ENCODE measurements around the gene MCL1. TPM values are rescaled to one million over a fixed set of nuclear protein-coding genes. Genes with fewer than 3 reads are reported as not detected.

The MCL1 gene
- total RNA-seq, 4 donors from 2014 or later = 102 to 154 (median 140) TPM

DNA sequence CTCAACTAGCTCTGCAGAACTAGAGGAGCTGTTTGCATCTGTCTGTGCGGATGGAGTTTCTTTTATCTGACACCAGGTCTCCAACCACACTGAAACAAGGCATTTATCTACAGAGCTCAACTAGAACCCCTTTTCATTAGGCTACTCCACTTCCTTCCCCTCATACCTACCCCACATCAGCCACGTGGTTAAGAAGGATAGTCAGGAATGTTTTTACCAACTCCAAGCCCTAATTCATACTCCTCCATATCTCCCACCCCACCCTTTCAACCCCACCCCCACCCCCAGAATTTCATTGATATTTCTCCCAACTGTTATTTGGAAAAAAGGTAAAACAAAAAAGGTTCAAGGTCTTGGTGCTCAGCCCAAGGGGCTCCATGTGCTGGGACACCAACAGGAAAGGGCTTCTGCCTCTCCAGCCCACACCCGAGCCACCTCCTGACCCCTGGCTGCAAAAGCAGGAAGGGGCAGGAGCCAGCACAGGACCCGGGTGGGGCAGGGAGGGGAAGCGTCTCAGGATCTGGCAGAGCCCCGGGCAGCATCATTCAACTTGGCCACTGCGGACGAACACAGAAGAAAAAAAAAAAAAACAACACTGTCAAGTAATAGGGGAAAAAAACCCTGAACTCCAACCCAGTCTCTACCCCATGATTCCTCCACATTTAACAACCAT, 43.0 kb upstream of the MCL1 start:
- DNase-seq = no peak
- TF ChIP-seq, protein P1, sequence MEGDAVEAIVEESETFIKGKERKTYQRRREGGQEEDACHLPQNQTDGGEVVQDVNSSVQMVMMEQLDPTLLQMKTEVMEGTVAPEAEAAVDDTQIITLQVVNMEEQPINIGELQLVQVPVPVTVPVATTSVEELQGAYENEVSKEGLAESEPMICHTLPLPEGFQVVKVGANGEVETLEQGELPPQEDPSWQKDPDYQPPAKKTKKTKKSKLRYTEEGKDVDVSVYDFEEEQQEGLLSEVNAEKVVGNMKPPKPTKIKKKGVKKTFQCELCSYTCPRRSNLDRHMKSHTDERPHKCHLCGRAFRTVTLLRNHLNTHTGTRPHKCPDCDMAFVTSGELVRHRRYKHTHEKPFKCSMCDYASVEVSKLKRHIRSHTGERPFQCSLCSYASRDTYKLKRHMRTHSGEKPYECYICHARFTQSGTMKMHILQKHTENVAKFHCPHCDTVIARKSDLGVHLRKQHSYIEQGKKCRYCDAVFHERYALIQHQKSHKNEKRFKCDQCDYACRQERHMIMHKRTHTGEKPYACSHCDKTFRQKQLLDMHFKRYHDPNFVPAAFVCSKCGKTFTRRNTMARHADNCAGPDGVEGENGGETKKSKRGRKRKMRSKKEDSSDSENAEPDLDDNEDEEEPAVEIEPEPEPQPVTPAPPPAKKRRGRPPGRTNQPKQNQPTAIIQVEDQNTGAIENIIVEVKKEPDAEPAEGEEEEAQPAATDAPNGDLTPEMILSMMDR (IDR thresholded peaks at IDR 0.05) = no peak
- no peak for TF ChIP-seq POLR2A (IDR thresholded peaks at IDR 0.05)
- Histone ChIP-seq H3K4me1 (peaks cover 0 to 39% (median 7%) of the 10 kb centered on the region in 4 donors), H3K27me3 (no peaks in the 10 kb centered on the region), H3K4me3 (no peak overlapping the region), H3K9me3 (no peaks in the 10 kb centered on the region), H3K36me3 (peaks cover 0 to 73% (median 2%) of the 10 kb centered on the region in 3 donors), H3K27ac (peak overlapping the region; percentile 4 to 65 (median 56))

DNA sequence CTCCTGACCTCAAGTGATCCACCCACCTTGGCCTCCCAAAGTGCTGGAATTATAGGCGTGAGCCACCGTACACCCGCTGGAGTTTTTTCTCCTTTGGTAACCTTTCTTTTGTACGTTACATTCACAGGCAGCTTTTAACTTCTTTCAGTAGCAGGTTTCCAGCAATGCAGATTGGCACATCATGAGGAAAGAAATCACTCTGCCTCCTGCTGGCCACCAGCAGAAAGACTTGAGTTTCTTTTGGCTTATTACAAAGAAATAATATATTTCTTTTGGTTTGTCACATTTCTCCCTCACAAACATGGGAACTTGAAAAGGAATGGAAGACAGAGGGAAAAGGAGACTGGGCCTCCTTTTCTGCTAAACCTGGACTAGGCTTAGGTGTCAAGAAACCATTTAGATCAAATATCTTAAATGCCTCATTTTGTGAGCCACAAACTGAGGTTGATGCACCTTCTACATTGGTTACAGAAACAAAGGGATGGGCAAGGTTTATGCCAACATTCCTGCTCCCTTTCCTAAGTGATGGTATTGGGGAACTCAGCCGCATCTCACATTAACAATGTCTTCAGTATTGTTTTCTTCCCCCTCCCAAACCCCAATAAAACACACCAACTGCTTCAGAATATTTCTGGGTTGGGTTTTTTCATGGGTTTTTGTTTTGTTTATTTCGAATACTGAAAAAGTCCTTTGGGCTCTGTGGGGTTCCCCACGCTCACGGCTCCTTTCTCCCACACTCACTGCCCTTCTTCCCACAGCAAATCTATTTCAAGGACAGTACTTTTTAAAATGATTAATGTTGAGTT, 42.3 kb upstream of the MCL1 start:
- Histone ChIP-seq H3K36me3 (peaks cover 0 to 70% (median 2%) of the 10 kb centered on the region in 3 donors), H3K9me3 (no peaks in the 10 kb centered on the region), H3K4me3 (no peak overlapping the region), H3K27ac (peak overlapping the region; percentile 4 to 65 (median 56)), H3K4me1 (peaks cover 0 to 37% (median 7%) of the 10 kb centered on the region in 4 donors), H3K27me3 (no peaks in the 10 kb centered on the region)
- DNase-seq = peak in 2 of 3 donors; percentile 67 to 86
- TF ChIP-seq, protein P1 (IDR thresholded peaks at IDR 0.05) = peak; percentile 61 to 98 (median 88)
- TF ChIP-seq POLR2A (IDR thresholded peaks at IDR 0.05) = no peak

DNA sequence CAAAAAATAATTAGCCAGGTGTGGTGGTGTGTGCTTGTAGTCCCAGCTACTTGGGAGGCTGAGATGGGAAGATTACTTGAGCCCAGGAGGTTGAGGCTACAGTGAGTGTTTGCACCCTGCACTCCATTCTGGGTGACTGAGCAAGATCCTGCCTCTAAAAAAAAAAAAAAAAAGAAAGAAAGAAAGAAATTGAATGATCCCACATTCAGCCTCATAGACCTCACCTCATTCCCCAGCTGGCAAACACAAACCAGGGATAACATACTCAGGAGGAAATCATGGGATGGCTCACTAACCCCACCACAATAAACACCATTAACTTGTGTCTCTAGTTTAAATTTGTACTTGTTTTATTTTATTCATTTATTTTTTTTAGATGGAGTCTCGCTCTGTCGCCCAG, 41.5 kb upstream of the MCL1 start:
- no peaks in the 10 kb centered on the region for H3K9me3 ChIP-seq
- no peaks in the 10 kb centered on the region for H3K27me3 ChIP-seq
- peaks cover 0 to 37% (median 7%) of the 10 kb centered on the region in 4 donors for H3K4me1 ChIP-seq
- TF ChIP-seq, protein P1 (IDR thresholded peaks at IDR 0.05) = no peak
- TF ChIP-seq POLR2A (IDR thresholded peaks at IDR 0.05) = no peak
- H3K4me3 ChIP-seq = no peak overlapping the region
- H3K27ac ChIP-seq = peak overlapping the region; percentile 21 to 65 (median 56)
- no peak for DNase-seq
- H3K36me3 ChIP-seq = peaks cover 0 to 62% (median 2%) of the 10 kb centered on the region in 3 donors

DNA sequence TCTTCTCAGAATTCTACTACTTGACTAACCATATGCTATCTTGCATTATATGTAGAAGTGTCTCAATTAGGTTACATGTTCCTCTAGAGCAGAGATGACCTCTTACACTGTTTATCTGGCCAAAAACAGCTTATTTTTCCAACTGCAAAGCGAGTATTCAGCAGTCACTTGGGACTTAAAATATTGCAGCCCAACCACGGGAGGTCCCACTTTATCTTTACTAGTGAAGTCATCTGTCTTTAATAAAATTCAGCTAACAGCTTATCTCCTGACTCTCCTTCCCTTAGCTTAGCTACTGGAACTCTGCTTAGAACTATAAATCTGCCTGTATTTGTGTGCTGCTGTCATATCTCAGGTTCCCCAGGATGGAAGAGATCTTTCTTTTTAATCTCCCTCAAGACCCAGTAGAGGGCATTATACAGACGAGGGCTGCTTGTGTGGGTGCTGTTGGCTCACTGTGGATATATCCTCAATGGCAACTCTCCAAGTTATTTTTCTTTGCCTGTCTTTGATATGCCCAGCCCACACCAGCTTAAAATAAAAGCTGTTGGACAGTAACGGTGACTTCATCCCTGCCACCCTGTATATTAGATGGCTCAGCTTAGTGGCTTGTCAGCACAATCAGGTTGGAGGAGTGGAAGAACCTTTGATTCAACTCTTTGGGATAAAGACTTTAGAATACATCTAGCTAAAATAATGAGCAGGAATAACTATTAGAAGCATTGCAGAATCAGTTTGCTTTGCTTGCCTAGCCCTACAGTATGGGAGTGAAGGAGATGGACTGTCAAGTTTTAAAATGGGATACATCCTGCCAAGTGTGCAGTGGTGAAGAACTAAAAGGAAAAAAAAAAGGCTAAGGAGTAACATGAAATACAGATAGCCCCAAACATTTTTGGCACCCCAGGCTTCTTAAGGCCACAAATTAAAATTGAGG, 40.4 kb upstream of the MCL1 start:
- Histone ChIP-seq H3K27me3 (no peaks in the 10 kb centered on the region), H3K9me3 (no peaks in the 10 kb centered on the region), H3K4me1 (peaks cover 0 to 47% (median 7%) of the 10 kb centered on the region in 4 donors), H3K27ac (peak overlapping the region; percentile 18 to 65 (median 38)), H3K36me3 (peaks cover 0 to 52% (median under 1%) of the 10 kb centered on the region in 3 donors), H3K4me3 (no peak overlapping the region)
- no peak for DNase-seq
- TF ChIP-seq POLR2A (IDR thresholded peaks at IDR 0.05) = no peak
- TF ChIP-seq, protein P1 (IDR thresholded peaks at IDR 0.05) = peak in 3 of 6 experiments; percentile 39 to 57 (median 50)
